Colonic mucosa (tissue), 4 donors: ENCODE results near the gene LRRC1. TPM values are rescaled to one million over a fixed set of nuclear protein-coding genes. Genes with fewer than 3 reads are reported as not detected.
"Not testable (repeated sequence)": the region's sequence is repeated elsewhere in the genome, so short reads cannot be mapped to it uniquely, and the experiment has no call there.

Experiments
- DNase-seq: peaks from one replicate; pipeline ENCODE4 v3.0.0-alpha.2; 2020
- H3K27ac ChIP-seq: fragments of 200-600 bp; one replicate; pipeline ENCODE4 v1.8.0; 2021
- H3K27me3 ChIP-seq: fragments of 200-600 bp; one replicate; pipeline ENCODE4 v1.8.0; 2021
- H3K36me3 ChIP-seq: fragments of 200-600 bp; one replicate; pipeline ENCODE4 v1.8.0; 2021
- H3K4me1 ChIP-seq: fragments of 200-600 bp; one replicate; pipeline ENCODE4 v1.8.0; 2021; ENCODE audit warnings: mild to moderate bottlenecking
- H3K4me3 ChIP-seq: fragments of 200-600 bp; one replicate; pipeline ENCODE4 v1.8.0; 2021
- H3K9ac ChIP-seq, 2 donors: one replicate each; pipeline ENCODE4 v1.7.0; 2013; ENCODE audit warnings: control low read depth in 2 of 2, low read depth in 2 of 2, low read length in 2 of 2
- H3K9me3 ChIP-seq: fragments of 200-600 bp; one replicate; pipeline ENCODE4 v1.8.0; 2021
- intact Hi-C: fragments of 100-400 bp; cut with DNase I; formaldehyde crosslinking; loops from one replicate; pipeline ENCODE4 v1.14.1; 2022
- total RNA-seq, 2 donors: library from RNA; stranded (reverse); fragmentation: NEBNext Ultra II Directional in 1 of 2; extraction: Animal tissue kit (Norgen Biotek cat#: 25700) in 1 of 2; gene quantifications; one replicate each; pipeline ENCODE4 v1.2.1, GENCODE V29; 2021
- TF ChIP-seq, protein P1 (sequence below): fragments of 200-600 bp; IDR thresholded peaks from one replicate; pipeline ENCODE4 v1.8.0; 2022; ENCODE audit warnings: antibody characterized with exemption, mild to moderate bottlenecking
- donor health status: healthy.
- donor health status: DM: no; HTN: no; CAD: no.
- donor health status: DM: no; HTN: no; CAD: no.

LRRC1 gene
- total RNA-seq, 2 donors from 2014 or later, result 49.6 to 72.9 TPM

DNA sequence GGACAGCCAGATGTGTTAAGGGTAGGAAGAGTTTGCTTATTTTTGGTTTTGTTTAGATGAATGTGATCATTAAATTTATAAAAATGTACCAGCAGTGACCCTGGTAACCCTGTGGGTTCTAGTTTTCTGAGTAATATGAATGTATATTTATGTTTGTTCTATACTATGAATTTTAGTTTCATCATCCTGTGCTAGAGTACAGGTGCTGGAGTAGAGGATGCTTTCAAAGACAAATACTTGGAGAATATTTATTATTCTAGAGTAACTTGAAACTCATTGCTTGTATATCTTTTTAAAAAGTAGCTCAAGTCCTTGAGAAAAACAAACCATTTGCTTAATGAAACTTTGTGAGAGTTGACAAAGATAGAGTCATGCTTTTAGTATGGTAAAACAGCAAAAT is 7.8 kb downstream of the LRRC1 start:
- Histone ChIP-seq H3K9ac (no peak overlapping the region), H3K9me3 (no peaks in the 10 kb centered on the region), H3K27me3 (no peaks in the 10 kb centered on the region), H3K4me1 (no peaks in the 10 kb centered on the region), H3K4me3 (no peak overlapping the region), H3K27ac (no peak overlapping the region), H3K36me3 (no peaks in the 10 kb centered on the region)
- intact Hi-C loops, result no loop called here
- TF ChIP-seq, protein P1, sequence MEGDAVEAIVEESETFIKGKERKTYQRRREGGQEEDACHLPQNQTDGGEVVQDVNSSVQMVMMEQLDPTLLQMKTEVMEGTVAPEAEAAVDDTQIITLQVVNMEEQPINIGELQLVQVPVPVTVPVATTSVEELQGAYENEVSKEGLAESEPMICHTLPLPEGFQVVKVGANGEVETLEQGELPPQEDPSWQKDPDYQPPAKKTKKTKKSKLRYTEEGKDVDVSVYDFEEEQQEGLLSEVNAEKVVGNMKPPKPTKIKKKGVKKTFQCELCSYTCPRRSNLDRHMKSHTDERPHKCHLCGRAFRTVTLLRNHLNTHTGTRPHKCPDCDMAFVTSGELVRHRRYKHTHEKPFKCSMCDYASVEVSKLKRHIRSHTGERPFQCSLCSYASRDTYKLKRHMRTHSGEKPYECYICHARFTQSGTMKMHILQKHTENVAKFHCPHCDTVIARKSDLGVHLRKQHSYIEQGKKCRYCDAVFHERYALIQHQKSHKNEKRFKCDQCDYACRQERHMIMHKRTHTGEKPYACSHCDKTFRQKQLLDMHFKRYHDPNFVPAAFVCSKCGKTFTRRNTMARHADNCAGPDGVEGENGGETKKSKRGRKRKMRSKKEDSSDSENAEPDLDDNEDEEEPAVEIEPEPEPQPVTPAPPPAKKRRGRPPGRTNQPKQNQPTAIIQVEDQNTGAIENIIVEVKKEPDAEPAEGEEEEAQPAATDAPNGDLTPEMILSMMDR, result no peak
- no peak for DNase-seq

DNA sequence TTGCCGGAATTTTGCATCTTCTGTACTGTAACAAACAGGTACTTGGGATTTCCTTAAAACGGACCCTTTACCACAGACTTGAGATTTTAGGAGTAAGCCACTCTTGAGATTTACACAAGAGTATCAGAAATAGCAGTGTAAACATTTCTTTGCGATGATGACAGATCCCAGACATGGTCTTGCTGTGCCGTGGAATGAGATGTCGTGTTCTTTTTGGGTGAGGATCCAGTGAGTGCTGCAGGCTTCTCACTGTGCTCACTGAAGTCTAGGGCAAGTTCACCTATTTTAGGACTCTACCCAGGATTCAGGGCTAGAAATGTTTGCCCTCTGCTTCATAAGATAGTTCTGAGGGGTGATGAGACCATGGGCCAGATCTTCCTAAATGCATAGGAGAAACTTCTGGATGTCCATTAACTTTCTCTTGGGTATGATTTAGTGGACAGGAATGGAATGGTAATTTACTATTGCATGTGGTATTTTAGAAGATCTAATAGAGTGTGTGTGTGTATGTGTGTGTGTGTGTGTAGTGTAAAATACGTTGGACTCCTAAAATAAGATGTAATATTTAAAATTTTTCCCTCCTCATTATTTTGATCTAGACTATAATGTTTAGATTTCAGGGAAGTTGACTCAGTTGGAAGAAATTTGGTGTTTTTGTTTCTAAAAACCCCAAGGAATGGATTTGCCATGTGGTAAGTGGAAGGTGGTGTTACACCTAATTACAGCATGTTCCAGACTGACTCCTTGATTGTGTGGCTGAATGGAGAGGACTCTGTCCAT is 8.5 kb downstream of the LRRC1 start:
- no peaks in the 10 kb centered on the region for H3K9me3 ChIP-seq
- H3K27me3 ChIP-seq, result no peaks in the 10 kb centered on the region
- no peak for DNase-seq
- H3K9ac ChIP-seq, result no peak overlapping the region
- no peak overlapping the region for H3K4me3 ChIP-seq
- intact Hi-C loops, result no loop called here
- TF ChIP-seq, protein P1, result no peak
- no peaks in the 10 kb centered on the region for H3K36me3 ChIP-seq
- no peak overlapping the region for H3K27ac ChIP-seq
- H3K4me1 ChIP-seq, result no peaks in the 10 kb centered on the region

DNA sequence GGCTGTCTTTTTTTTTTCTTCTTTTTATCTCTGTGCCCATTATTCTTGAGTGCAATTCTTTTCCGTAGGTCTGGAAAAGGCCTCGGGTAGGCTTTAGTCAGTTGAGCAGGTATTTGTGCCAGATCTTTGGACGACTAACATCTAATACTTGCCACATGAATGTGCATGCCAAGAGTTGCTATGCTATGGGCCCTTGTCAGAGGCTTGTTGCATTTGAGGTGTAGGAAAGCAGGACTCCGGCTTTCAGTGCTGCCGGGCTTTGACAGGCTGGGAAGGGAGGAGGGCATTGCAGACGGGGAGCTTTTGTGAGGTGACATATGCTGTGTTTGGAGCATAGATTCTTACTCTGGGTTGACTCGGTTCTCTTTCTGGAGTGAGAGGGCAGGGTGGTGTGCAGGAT is 10.2 kb downstream of the LRRC1 start:
- intact Hi-C loops, result no loop called here
- no peak overlapping the region for H3K4me3 ChIP-seq
- TF ChIP-seq, protein P1, result no peak

DNA sequence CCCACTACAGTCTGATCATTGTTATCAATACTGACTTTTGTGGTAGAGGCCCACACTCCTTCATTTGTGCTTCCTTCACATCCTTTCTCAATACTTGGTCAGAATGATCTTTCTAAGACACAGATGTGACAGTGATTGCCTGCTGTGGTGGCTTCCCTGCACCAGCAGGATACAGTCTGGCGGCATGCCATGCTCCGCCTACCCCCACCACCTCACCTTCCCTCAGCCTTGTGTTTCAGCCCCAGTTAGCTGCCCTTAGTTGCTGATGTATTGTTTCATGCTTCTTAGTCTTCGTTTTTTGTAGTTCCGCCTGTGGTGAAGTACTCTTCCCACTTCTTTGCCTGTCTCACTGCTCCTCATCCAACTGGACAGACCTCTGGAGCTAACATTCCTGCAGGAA is 10.9 kb downstream of the LRRC1 start:
- DNase-seq, result no peak
- TF ChIP-seq, protein P1, result no peak
- H3K27me3 ChIP-seq, result no peaks in the 10 kb centered on the region
- no peak overlapping the region for H3K4me3 ChIP-seq
- H3K9me3 ChIP-seq, result no peaks in the 10 kb centered on the region
- H3K4me1 ChIP-seq, result no peaks in the 10 kb centered on the region
- H3K36me3 ChIP-seq, result no peaks in the 10 kb centered on the region
- H3K9ac ChIP-seq, result no peak overlapping the region
- intact Hi-C loops, result no loop called here
- H3K27ac ChIP-seq, result no peak overlapping the region

More for the DNA sequence above, 10.2 kb downstream of the LRRC1 start:
- Histone ChIP-seq H3K27me3 (no peaks in the 10 kb centered on the region), H3K36me3 (no peaks in the 10 kb centered on the region), H3K27ac (no peak overlapping the region), H3K4me1 (no peaks in the 10 kb centered on the region), H3K9me3 (no peaks in the 10 kb centered on the region), H3K9ac (no peak overlapping the region)
- DNase-seq, result no peak

DNA sequence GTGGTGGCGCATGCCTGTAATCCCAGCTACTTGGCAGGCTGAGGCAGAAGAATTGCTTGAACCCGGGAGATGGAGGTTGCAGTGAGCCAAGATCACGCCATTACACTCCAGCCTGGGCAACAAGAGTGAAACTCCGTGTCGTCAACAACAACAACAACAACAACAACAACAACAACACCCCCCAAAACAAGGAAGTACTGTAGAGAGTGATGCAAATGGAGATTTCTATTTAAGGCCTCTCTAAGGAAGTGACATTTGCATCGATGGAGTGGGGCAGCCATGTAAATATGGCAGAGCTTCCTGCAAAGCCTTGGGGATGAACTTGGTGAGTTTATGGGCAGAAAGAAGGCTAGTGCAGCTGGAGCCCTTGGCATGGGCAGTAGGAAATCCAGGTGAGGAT is 12.8 kb downstream of the LRRC1 start:
- H3K27ac ChIP-seq, H3K9me3 ChIP-seq, H3K9ac ChIP-seq, H3K27me3 ChIP-seq, H3K36me3 ChIP-seq, DNase-seq, H3K4me1 ChIP-seq, H3K4me3 ChIP-seq, intact Hi-C loops: not testable (repeated sequence)

DNA sequence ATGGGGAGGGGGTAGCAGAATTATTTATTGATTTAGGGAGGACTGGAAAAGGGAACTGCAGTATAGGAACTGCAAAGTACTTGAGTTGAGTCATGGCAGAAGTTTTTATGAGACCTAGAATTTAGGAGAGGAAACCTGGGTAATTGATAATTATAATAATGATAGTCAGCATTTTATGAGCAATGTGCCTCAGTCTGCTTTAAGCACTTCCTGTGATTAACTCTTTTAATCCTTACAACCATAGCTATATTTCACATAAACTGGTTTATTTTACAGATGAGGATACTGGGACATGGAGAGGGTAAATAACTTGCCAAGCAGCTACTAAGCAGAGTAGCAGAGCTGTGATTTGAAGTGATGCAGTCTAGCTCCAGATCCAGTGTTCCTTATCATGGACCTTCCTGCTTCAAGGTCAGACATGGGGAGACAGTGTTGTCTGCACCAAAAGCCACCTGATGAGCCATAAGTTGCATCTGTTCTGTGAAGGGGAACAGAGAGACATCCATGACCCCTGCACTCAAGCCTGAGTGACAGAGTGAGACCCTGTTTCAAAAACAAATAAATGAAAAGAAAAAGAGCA is 13.6 kb downstream of the LRRC1 start:
- Histone ChIP-seq H3K9me3 (no peaks in the 10 kb centered on the region), H3K36me3 (no peaks in the 10 kb centered on the region), H3K4me1 (no peaks in the 10 kb centered on the region), H3K27ac (no peak overlapping the region), H3K4me3 (no peak overlapping the region), H3K9ac (no peak overlapping the region), H3K27me3 (no peaks in the 10 kb centered on the region)
- intact Hi-C loops, result no loop called here
- DNase-seq, result no peak
- TF ChIP-seq, protein P1, result no peak
